Smooth muscle cell of the brain vasculature (primary cell): ENCODE measurements around the gene DOCK2.

Experiments
- DNase-seq: peaks from one replicate; pipeline ENCODE4 v3.0.0-alpha.2; 2012; ENCODE audit warnings: low read depth, low spot score

Gene DOCK2

GRCh38 chr5:170121321-170121720 lies 484.2 kb downstream of the DOCK2 start:
- no peak for DNase-seq

DNA sequence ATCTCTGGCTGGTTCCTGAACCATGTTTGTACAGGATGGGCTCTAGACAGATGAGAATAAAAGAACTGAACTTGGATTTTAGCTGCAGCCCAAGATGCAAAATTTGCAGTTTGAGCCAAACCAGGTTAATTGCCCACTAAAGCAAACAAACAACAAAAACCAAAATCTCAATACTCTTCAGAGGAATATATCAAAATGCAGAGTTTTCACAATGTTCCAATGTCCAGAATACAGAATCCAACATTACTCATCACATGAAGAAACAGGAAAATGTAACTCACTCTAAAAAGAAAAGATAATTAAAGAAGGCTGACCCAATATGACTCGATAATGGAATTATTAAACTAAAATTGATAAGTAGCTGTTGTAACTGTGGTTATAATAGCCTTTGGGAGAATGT lies 489.0 kb downstream of the DOCK2 start:
- DNase-seq = no peak

DNA sequence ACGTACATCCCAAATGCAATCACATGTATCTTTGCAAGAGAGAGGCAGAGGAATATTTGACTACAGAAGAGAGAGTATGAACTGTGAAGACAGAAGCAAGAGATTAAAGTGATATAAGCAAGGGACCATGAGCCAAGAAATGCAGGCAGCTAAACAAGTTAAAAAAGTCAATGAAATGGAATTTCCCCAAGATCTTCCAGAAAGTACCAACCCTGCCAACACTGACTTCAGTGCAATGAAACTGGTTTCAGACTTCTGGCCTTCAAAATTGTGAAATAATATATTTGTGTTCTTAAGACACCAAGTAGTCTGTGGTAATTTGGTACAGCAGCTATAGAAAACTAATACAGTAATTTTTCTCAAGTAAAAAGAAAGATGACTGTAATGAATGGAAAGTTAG lies 489.6 kb downstream of the DOCK2 start:
- no peak for DNase-seq

GRCh38 chr5:170131235-170131634 lies 494.2 kb downstream of the DOCK2 start:
- DNase-seq = no peak

DNA sequence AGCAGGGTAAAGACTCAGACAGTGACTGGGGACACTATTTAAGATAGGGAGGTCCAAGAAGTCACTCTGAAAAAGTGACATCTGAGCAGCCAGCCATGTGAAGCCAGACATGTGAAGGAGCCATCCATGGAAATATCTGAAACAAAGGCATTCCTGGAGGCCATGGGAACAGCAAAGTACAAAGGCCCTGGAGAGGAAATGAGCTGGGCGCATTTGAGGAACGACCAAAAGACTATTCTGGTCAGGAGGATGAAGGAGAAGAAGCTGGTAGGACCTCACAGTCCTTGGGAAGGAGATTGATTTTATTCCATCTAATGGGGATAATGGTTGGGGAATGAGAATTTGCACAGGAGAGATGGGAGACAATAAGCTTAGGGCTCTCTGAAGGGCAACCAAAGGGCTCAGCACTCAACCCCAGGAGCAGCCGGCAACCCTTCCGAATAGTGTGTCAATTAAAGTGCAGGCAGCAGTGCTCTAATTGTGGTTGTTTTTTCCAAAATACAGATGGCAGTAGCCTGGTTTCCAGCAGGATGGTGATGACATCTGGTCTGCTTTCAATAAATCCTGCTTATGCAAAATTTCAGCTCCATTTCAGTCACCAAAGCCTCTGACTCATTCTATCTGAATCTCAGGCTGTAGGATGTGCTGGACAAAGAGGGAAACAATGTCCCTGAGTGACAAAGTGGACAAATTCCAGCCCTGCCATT lies 495.3 kb downstream of the DOCK2 start:
- DNase-seq = no peak
